ENCODE measurements around the gene STAP1. TPM values are rescaled to one million over a fixed set of nuclear protein-coding genes. Genes with fewer than 3 reads are reported as not detected.

Gene STAP1
- total RNA-seq, 1 donor: not detected

DNA sequence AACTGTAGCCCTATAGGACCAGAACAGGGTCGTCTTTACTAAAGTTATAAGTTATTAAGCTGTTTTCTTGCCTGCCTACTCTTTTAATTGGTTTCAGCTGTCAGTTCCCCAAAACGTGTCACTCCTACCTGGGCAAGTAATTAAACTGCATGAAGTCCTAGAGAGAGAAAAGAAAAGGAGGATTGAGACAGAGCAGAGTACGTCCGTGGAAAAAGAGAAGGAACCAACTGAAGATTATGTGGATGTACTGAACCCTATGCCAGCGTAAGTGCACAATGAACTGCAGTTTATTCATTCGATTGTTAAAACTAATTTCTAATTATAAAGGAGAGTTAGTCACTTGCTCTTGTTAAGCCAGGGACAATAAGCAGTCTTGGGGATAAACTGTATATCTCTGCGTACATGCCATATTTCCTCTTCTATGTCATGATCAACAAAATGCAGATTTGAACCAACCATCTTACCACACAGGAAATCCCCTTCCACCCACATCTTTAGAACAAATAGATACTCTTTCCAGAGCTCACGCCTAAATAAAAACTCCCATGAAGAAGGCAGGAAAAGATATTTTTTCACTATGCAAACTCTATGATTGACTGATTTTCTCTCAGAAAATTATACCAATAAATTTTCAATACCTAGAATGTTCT, 22.8 kb downstream of the STAP1 start:
- DNase-seq (ENCODE audit: insufficient read length, low spot score, missing footprints): no peak
- no peak overlapping the region for H2AFZ ChIP-seq (ENCODE audit: low read length)
- H3K27me3 ChIP-seq (ENCODE audit: insufficient read depth, low read length): no peaks in the 10 kb centered on the region
- no peaks in the 10 kb centered on the region for H3K36me3 ChIP-seq (ENCODE audit: insufficient read depth, low read length)
- H3K79me2 ChIP-seq (ENCODE audit: insufficient read depth, low read length): no peaks in the 10 kb centered on the region
- TF ChIP-seq, protein P1, sequence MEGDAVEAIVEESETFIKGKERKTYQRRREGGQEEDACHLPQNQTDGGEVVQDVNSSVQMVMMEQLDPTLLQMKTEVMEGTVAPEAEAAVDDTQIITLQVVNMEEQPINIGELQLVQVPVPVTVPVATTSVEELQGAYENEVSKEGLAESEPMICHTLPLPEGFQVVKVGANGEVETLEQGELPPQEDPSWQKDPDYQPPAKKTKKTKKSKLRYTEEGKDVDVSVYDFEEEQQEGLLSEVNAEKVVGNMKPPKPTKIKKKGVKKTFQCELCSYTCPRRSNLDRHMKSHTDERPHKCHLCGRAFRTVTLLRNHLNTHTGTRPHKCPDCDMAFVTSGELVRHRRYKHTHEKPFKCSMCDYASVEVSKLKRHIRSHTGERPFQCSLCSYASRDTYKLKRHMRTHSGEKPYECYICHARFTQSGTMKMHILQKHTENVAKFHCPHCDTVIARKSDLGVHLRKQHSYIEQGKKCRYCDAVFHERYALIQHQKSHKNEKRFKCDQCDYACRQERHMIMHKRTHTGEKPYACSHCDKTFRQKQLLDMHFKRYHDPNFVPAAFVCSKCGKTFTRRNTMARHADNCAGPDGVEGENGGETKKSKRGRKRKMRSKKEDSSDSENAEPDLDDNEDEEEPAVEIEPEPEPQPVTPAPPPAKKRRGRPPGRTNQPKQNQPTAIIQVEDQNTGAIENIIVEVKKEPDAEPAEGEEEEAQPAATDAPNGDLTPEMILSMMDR (IDR thresholded peaks at IDR 0.05; ENCODE audit: extremely low read depth, low read depth, low read length): no peak
- no peak overlapping the region for H3K4me3 ChIP-seq (ENCODE audit: insufficient read depth, low read length)
- H3K27ac ChIP-seq (ENCODE audit: low read depth, low read length): no peak overlapping the region
- no peak overlapping the region for H3K4me2 ChIP-seq (ENCODE audit: insufficient read depth, low read length)
- H3K4me1 ChIP-seq (ENCODE audit: insufficient read depth, low read length): no peaks in the 10 kb centered on the region
- no peaks in the 10 kb centered on the region for H4K20me1 ChIP-seq (ENCODE audit: insufficient read depth, low read length)
- no peaks in the 10 kb centered on the region for H3K9me3 ChIP-seq (ENCODE audit: low read depth, low read length)

DNA sequence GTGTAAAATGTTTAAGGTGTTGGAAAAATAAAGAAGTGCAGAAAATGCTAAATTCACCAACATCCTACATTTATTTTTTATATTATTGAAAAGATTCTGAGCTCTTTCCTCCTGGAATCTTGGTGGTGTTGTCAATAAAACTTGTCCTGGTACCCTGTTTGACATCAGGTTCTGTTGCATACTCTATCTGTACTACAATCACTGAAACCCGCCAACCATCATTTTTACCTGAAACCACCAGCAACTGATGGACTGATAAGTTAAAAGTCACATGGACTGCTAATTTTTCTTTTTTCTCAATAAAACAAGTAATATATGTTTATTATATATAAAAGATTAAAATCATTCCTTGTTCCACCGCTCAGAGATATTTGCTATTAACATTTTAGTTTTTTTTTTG, 23.4 kb downstream of the STAP1 start:
- no peak overlapping the region for H3K4me2 ChIP-seq (ENCODE audit: insufficient read depth, low read length)
- no peak overlapping the region for H2AFZ ChIP-seq (ENCODE audit: low read length)
- no peaks in the 10 kb centered on the region for H3K9me3 ChIP-seq (ENCODE audit: low read depth, low read length)
- H4K20me1 ChIP-seq (ENCODE audit: insufficient read depth, low read length): no peaks in the 10 kb centered on the region
- DNase-seq (ENCODE audit: insufficient read length, low spot score, missing footprints): no peak
- H3K27ac ChIP-seq (ENCODE audit: low read depth, low read length): no peak overlapping the region
- TF ChIP-seq, protein P1 (IDR thresholded peaks at IDR 0.05; ENCODE audit: extremely low read depth, low read depth, low read length): no peak
- no peaks in the 10 kb centered on the region for H3K79me2 ChIP-seq (ENCODE audit: insufficient read depth, low read length)
- no peaks in the 10 kb centered on the region for H3K4me1 ChIP-seq (ENCODE audit: insufficient read depth, low read length)
- H3K4me3 ChIP-seq (ENCODE audit: insufficient read depth, low read length): no peak overlapping the region
- no peaks in the 10 kb centered on the region for H3K27me3 ChIP-seq (ENCODE audit: insufficient read depth, low read length)
- no peaks in the 10 kb centered on the region for H3K36me3 ChIP-seq (ENCODE audit: insufficient read depth, low read length)

DNA sequence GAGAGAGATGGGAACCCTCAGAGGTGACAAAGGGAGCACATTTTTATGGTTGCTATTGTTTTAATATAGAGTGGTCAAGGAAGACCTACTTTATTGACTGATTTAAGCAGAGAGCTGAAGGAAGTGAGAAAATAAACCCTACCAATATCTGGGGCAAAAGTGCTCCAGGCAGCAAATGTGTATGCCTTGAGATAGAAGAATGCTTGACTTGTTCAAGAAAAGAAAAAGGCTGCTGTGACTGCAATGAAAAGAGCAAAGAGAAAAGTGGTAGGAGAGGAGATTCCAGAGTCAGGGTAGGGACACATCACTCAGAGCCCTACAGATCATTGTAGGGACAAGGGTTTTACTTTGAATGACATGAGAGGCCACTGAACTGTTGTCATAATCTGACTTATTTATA, 26.0 kb downstream of the STAP1 start:
- H3K27ac ChIP-seq (ENCODE audit: low read depth, low read length): no peak overlapping the region
- no peaks in the 10 kb centered on the region for H3K79me2 ChIP-seq (ENCODE audit: insufficient read depth, low read length)
- no peaks in the 10 kb centered on the region for H3K27me3 ChIP-seq (ENCODE audit: insufficient read depth, low read length)
- no peaks in the 10 kb centered on the region for H4K20me1 ChIP-seq (ENCODE audit: insufficient read depth, low read length)
- H3K9me3 ChIP-seq (ENCODE audit: low read depth, low read length): no peaks in the 10 kb centered on the region
- TF ChIP-seq, protein P1 (IDR thresholded peaks at IDR 0.05; ENCODE audit: extremely low read depth, low read depth, low read length): no peak
- no peaks in the 10 kb centered on the region for H3K4me1 ChIP-seq (ENCODE audit: insufficient read depth, low read length)
- DNase-seq (ENCODE audit: insufficient read length, low spot score, missing footprints): no peak
- no peak overlapping the region for H2AFZ ChIP-seq (ENCODE audit: low read length)
- H3K4me2 ChIP-seq (ENCODE audit: insufficient read depth, low read length): no peak overlapping the region
- no peak overlapping the region for H3K4me3 ChIP-seq (ENCODE audit: insufficient read depth, low read length)
- H3K36me3 ChIP-seq (ENCODE audit: insufficient read depth, low read length): no peaks in the 10 kb centered on the region

DNA sequence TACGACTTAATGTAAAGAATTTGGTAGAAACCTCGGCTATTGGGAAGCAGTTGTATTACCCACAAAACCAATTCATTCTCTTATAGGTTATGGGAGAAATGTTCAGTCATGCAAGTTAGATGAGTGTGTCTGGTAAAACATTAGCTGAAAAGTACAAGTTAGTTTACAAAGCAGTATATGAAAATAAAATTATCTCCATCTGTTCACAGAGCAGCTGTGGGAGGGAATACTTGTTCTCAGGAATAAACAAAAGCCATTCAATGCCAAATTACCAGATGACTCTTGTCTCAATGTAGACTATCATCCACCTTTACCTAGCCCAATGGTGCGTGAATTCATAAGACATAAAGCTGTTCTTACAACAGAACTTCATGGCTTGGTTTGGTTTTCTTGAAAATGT, 28.6 kb downstream of the STAP1 start:
- Histone ChIP-seq H3K27ac (ENCODE audit: low read depth, low read length) (no peak overlapping the region), H3K4me2 (ENCODE audit: insufficient read depth, low read length) (no peak overlapping the region), H2AFZ (ENCODE audit: low read length) (no peak overlapping the region), H3K4me1 (ENCODE audit: insufficient read depth, low read length) (no peaks in the 10 kb centered on the region), H3K79me2 (ENCODE audit: insufficient read depth, low read length) (no peaks in the 10 kb centered on the region), H4K20me1 (ENCODE audit: insufficient read depth, low read length) (no peaks in the 10 kb centered on the region), H3K36me3 (ENCODE audit: insufficient read depth, low read length) (no peaks in the 10 kb centered on the region), H3K4me3 (ENCODE audit: insufficient read depth, low read length) (no peak overlapping the region), H3K27me3 (ENCODE audit: insufficient read depth, low read length) (no peaks in the 10 kb centered on the region), H3K9me3 (ENCODE audit: low read depth, low read length) (no peaks in the 10 kb centered on the region)
- TF ChIP-seq, protein P1 (IDR thresholded peaks at IDR 0.05; ENCODE audit: extremely low read depth, low read depth, low read length): no peak
- DNase-seq (ENCODE audit: insufficient read length, low spot score, missing footprints): no peak
